Activated CD8-positive, alpha-beta T cell treated with anti-CD3 and anti-CD28 coated beads, Interleukin-2, amount 10 ng/mL, durations not matched to agents 7 days and 5 days (primary cell): ENCODE measurements around the gene JMJD8. TPM values are rescaled to one million over a fixed set of nuclear protein-coding genes. Genes with fewer than 3 reads are reported as not detected.

Experiments
- ATAC-seq: fragments of 150-1000 bp; cut with Tn5 transposase; one replicate; pipeline ENCODE4 v1.10.0; 2021; ENCODE audit warnings: moderate library complexity
- CTCF ChIA-PET: fragments of 350-600 bp; sonication (Branson Sonifier 250); formaldehyde crosslinking; loops from one replicate; lab custom pipeline; 2021; ENCODE audit warnings: antibody characterized with exemption; lab: Charles Lee
- POLR2A ChIA-PET: fragments of 350-600 bp; sonication (Branson Sonifier 250); formaldehyde crosslinking; loops from one replicate; lab custom pipeline; 2021; ENCODE audit warnings: antibody characterized with exemption; lab: Charles Lee
- DNase-seq: peaks from one replicate; pipeline ENCODE4 v3.0.0-alpha.2; 2020
- H3K27ac Mint-ChIP-seq: one replicate; pipeline ENCODE4 v1.8.0; 2021; ENCODE audit warnings: mild to moderate bottlenecking, mixed read lengths
- H3K27me3 Mint-ChIP-seq: one replicate; pipeline ENCODE4 v1.8.0; 2021; ENCODE audit warnings: low read depth, mixed read lengths
- H3K36me3 Mint-ChIP-seq: one replicate; pipeline ENCODE4 v1.8.0; 2021; ENCODE audit warnings: low read depth, mixed read lengths
- H3K4me1 Mint-ChIP-seq: one replicate; pipeline ENCODE4 v1.8.0; 2021; ENCODE audit warnings: low read depth, mixed read lengths
- H3K4me3 Mint-ChIP-seq: one replicate; pipeline ENCODE4 v1.8.0; 2021; ENCODE audit warnings: mild to moderate bottlenecking, mixed read lengths
- H3K9me3 Mint-ChIP-seq: one replicate; pipeline ENCODE4 v1.8.0; 2022; ENCODE audit warnings: mixed read lengths; ENCODE audit not compliant: insufficient read depth
- total RNA-seq, 2 experiments: library from RNA; stranded (reverse); gene quantifications; one replicate each; pipeline ENCODE4 v1.2.3, GENCODE V29; 2021

Gene JMJD8
- total RNA-seq, 2 experiments from 2014 or later, result 36.1 to 39.0 TPM

- no peak for ATAC-seq
- no peak for DNase-seq
- peaks cover 1% of the 10 kb centered on the region for H3K4me1 Mint-ChIP-seq
- H3K27ac Mint-ChIP-seq, result no peak overlapping the region
- H3K4me3 Mint-ChIP-seq, result no peak overlapping the region
- peaks cover 41% of the 10 kb centered on the region for H3K27me3 Mint-ChIP-seq
- ChIA-PET POLR2A (no interaction called here), CTCF (interaction anchor here (1.0 to 1.7 kb wide), 4 partner anchors 9 to 80 kb away, joined by 3 to 5 read pairs (median 4); no protein-coding TSS in a partner anchor)
- H3K36me3 Mint-ChIP-seq, result no peaks in the 10 kb centered on the region
- no peaks in the 10 kb centered on the region for H3K9me3 Mint-ChIP-seq
Observed at GRCh38 chr16:707062-707538, 23.0 kb upstream of the JMJD8 start.

GRCh38 chr16:706189-707061 is 22.3 kb upstream of the JMJD8 start:
- Mint-ChIP-seq H3K4me3 (no peak overlapping the region), H3K4me1 (no peaks in the 10 kb centered on the region), H3K27me3 (peaks cover 48% of the 10 kb centered on the region), H3K27ac (no peak overlapping the region), H3K36me3 (no peaks in the 10 kb centered on the region), H3K9me3 (no peaks in the 10 kb centered on the region)
- POLR2A ChIA-PET, result interaction anchor here (1.1 kb wide), 1 partner anchor 16 kb away, joined by 3 read pairs; no protein-coding TSS in a partner anchor
- CTCF ChIA-PET, result interaction anchor here (1.0 to 1.7 kb wide), 3 partner anchors 13 to 80 kb away, joined by 3 to 5 read pairs (median 4); no protein-coding TSS in a partner anchor
- DNase-seq (no peak), ATAC-seq (no peak)

- Mint-ChIP-seq H3K27me3 (peaks cover 51% of the 10 kb centered on the region), H3K36me3 (no peaks in the 10 kb centered on the region), H3K9me3 (no peaks in the 10 kb centered on the region), H3K4me3 (no peak within 1 kb of the TSS), H3K4me1 (no peaks in the 10 kb centered on the region), H3K27ac (no peak within 1 kb of the TSS)
- CTCF ChIA-PET, result no interaction called here
- POLR2A ChIA-PET, result interaction anchor here (1.1 kb wide), 1 partner anchor 15 kb away, joined by 3 read pairs; no protein-coding TSS in a partner anchor
- no peak for DNase-seq
- no peak for ATAC-seq
Observed at GRCh38 chr16:705431-706188, 21.5 kb upstream of the JMJD8 start, which contains the start of gene FBXL16. Gene FBXL16 (minus strand): TSS chr16:705801. CDS start chr16:697405, 8,396 bp downstream.

GRCh38 chr16:704552-705380 is 20.6 kb upstream of the JMJD8 start:
- H3K9me3 Mint-ChIP-seq, result no peaks in the 10 kb centered on the region
- no peak overlapping the region for H3K4me3 Mint-ChIP-seq
- DNase-seq (no peak), ATAC-seq (no peak)
- ChIA-PET CTCF (no interaction called here), POLR2A (interaction anchor here (1.1 kb wide), 1 partner anchor 10 kb away, joined by 3 read pairs; the partner anchor contains the start of gene METRN)
- H3K4me1 Mint-ChIP-seq, result peaks cover under 1% of the 10 kb centered on the region
- no peaks in the 10 kb centered on the region for H3K36me3 Mint-ChIP-seq
- H3K27me3 Mint-ChIP-seq, result peaks cover 53% of the 10 kb centered on the region
- no peak overlapping the region for H3K27ac Mint-ChIP-seq

GRCh38 chr16:704047-704446 is 19.9 kb upstream of the JMJD8 start:
- ChIA-PET POLR2A (interaction anchor here (1.0 to 1.1 kb wide), 2 partner anchors 9 to 11 kb away, joined by 3 read pairs; partner anchors contain the start of gene METRN), CTCF (interaction anchor here (1.0 kb wide), 1 partner anchor 9 kb away, joined by 4 read pairs; no protein-coding TSS in a partner anchor)
- ATAC-seq (no peak), DNase-seq (no peak)
- no peak overlapping the region for H3K4me3 Mint-ChIP-seq
- no peaks in the 10 kb centered on the region for H3K36me3 Mint-ChIP-seq
- H3K9me3 Mint-ChIP-seq, result no peaks in the 10 kb centered on the region
- H3K4me1 Mint-ChIP-seq, result peaks cover 8% of the 10 kb centered on the region
- no peak overlapping the region for H3K27ac Mint-ChIP-seq
- H3K27me3 Mint-ChIP-seq, result peaks cover 53% of the 10 kb centered on the region

GRCh38 chr16:703406-703805 is 19.3 kb upstream of the JMJD8 start:
- H3K9me3 Mint-ChIP-seq, result no peaks in the 10 kb centered on the region
- POLR2A ChIA-PET, result interaction anchor here (0.7 to 1.0 kb wide), 2 partner anchors 8 to 13 kb away, joined by 3 to 4 read pairs; partner anchors contain the start of gene WDR24

GRCh38 chr16:702341-702740 is 18.2 kb upstream of the JMJD8 start:
- H3K9me3 Mint-ChIP-seq, result no peaks in the 10 kb centered on the region
- H3K4me1 Mint-ChIP-seq, result peaks cover 11% of the 10 kb centered on the region
- no peaks in the 10 kb centered on the region for H3K36me3 Mint-ChIP-seq
- H3K27me3 Mint-ChIP-seq, result peaks cover 45% of the 10 kb centered on the region
- H3K27ac Mint-ChIP-seq, result no peak overlapping the region
- no peak for DNase-seq
- POLR2A ChIA-PET, result no interaction called here
- H3K4me3 Mint-ChIP-seq, result no peak overlapping the region
- ATAC-seq, result no peak
- CTCF ChIA-PET, result no interaction called here

More at GRCh38 chr16:703406-703805, 19.3 kb upstream of the JMJD8 start:
- Mint-ChIP-seq H3K36me3 (no peaks in the 10 kb centered on the region), H3K27me3 (peaks cover 52% of the 10 kb centered on the region), H3K27ac (no peak overlapping the region), H3K4me3 (no peak overlapping the region), H3K4me1 (peaks cover 11% of the 10 kb centered on the region)
- ATAC-seq, result no peak
- CTCF ChIA-PET, result interaction anchor here (1.0 kb wide), 1 partner anchor 9 kb away, joined by 4 read pairs; no protein-coding TSS in a partner anchor
- DNase-seq, result no peak

- Mint-ChIP-seq H3K9me3 (no peaks in the 10 kb centered on the region), H3K27ac (no peak overlapping the region), H3K36me3 (no peaks in the 10 kb centered on the region), H3K4me3 (no peak overlapping the region), H3K4me1 (peaks cover 17% of the 10 kb centered on the region), H3K27me3 (peaks cover 33% of the 10 kb centered on the region)
- ATAC-seq (peak; percentile 73), DNase-seq (peak; percentile 54)
- ChIA-PET CTCF (interaction anchor here (0.9 kb wide), 1 partner anchor 11 kb away, joined by 3 read pairs; no protein-coding TSS in a partner anchor), POLR2A (interaction anchor here (0.9 kb wide), 1 partner anchor 11 kb away, joined by 3 read pairs; the partner anchor contains the start of gene WDR24)
Observed at GRCh38 chr16:700684-701584, 16.8 kb upstream of the JMJD8 start.

GRCh38 chr16:698911-699671 is 15.0 kb upstream of the JMJD8 start:
- ATAC-seq, result no peak

More at GRCh38 chr16:698911-699671, 15.0 kb upstream of the JMJD8 start:
- ChIA-PET CTCF (no interaction called here), POLR2A (no interaction called here)
- Mint-ChIP-seq H3K4me1 (peaks cover 24% of the 10 kb centered on the region), H3K27ac (no peak overlapping the region), H3K27me3 (peaks cover 38% of the 10 kb centered on the region), H3K9me3 (no peaks in the 10 kb centered on the region), H3K4me3 (peak overlapping the region; percentile 15), H3K36me3 (no peaks in the 10 kb centered on the region)
- DNase-seq, result peak; percentile 56
